HG03469 (cell line): ENCODE data around the gene IMMP2L.
A peak's percentile ranks its signal among the peaks of the same experiment; 100 is the strongest.
"Not testable (repeated sequence)": the region's sequence is repeated elsewhere in the genome, so short reads cannot be mapped to it uniquely, and the experiment has no call there.

ENCODE experiments used
- ATAC-seq: cut with Tn5 transposase; IDR thresholded peaks from one replicate; pipeline ENCODE4 v1.9.1; 2021; ENCODE audit warnings: mild to moderate bottlenecking, moderate library complexity, moderate number of reproducible peaks; ENCODE audit not compliant: unreplicated experiment

IMMP2L gene

DNA sequence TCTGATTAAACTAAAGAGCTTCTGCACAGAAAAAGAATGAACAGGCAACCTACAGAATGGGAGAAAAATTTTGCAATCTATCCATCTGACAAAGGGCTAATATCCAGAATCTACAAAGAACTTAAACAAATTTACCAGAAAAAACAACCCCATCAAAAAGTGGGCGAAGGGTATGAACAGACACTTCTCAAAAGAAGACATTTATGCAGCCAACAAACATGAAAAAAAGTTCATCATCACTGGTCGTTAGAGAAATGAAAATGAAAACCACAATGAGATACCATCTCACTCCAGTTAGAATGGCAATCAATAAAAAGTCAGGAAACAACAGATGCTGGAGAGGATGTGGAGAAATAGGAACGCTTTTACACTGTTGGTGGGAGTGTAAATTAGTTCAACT, 273.9 kb downstream of the IMMP2L start:
- ATAC-seq = not testable (repeated sequence)

GRCh38 chr7:111282626-111283025, 279.7 kb downstream of the IMMP2L start:
- no peak for ATAC-seq

DNA sequence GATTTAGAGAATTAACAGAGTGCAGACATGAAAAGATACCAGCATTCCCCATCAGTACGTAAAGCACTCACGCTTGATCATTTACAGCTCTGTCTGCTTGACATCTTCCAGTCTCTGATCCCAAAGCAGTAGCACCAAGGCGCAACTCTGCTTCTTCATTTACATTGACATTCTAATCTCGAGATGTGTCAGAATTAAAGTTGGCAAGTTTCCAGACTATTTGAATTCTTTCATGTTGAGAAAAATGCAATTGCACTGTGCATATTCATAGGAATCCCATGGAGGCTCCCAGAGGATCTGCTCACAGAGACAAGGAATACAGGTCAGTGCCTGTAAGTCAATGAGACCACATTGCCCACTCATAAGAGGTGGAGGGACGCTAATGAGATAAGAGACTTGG, 287.4 kb downstream of the IMMP2L start:
- no peak for ATAC-seq

GRCh38 chr7:111272092-111272491, 290.2 kb downstream of the IMMP2L start:
- no peak for ATAC-seq

DNA sequence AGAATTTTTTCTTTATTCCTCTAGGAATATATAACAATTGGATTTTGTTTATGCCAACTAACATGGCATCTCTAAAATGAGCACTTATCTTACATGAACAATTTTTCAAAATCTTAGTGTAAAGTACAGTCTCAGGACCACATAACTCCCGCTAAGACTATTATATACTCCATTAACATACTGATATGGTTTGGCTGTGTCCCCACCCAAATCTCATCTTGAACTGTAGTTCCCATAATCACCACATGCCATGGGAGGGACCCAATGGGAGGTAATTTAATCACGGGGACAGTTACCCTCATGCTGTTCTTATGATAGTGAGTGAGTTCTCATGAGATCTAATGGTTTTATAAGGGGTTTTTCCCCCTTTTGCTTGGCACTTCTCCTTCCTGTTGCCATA, 291.5 kb downstream of the IMMP2L start:
- not testable (repeated sequence) for ATAC-seq

GRCh38 chr7:111268941-111269340, 293.4 kb downstream of the IMMP2L start:
- ATAC-seq = no peak

DNA sequence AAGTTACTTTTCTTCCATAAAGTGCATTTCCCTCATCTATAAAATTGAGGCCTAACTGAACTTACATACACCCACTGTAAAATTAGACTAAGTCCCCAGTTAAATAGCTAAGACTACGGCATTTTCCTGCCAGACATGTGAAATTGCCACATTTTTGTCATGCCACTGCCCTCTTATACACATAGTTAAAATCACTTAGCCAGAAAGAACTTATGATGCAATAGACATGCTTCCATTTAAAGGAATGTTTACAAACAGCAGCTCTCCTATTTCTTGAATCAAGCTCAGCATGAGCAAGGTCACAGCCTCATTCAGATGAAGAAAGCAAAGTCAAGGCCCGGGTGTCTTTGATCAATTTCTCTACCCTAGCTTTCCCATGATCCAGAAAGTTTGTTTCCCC, 295.7 kb downstream of the IMMP2L start:
- ATAC-seq = no peak

- no peak for ATAC-seq
These were observed 296.9 kb downstream of the IMMP2L start for GRCh38 chr7:111265394-111265793.

- no peak for ATAC-seq
These were observed 297.3 kb downstream of the IMMP2L start for GRCh38 chr7:111264981-111265380.

GRCh38 chr7:111264111-111264868, 298.0 kb downstream of the IMMP2L start:
- ATAC-seq = no peak

DNA sequence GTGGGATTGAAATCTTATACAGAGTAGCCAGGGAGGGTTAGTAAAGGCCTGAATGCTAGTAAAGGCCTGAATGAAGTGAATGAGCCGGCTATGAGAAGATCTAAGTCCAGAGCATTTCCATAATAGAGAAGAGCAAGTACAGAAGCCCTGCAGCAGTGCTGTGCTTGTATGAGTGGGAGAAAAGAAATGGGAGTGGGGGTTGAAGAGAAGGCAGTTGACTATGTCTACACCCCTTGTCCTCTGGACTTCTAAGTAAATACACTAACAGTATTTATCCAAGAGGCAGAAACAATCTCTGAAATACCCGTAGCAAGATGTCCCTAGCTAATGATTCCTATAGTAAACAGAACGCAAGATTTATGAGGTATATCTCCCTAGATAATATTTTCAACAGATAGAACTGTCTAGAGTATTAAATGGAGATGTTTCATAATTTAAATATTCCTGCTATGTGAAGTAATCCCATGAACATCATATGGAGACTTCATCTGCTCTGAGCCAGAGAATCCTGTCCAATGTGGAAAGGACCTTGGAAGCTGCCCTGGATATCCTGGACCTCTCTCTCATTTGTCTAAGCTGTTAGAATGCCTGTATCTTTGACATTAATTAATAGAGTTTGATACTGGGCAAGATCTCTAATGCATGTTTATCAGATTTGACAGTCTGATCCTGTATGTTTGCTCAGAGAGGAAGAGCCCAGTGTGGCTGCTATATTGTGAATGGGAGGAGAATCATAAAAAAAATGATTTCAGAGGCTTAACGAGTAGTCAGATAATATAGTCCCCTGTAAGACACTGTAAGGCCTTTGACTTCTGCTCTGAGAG, 299.8 kb downstream of the IMMP2L start:
- ATAC-seq = no peak

DNA sequence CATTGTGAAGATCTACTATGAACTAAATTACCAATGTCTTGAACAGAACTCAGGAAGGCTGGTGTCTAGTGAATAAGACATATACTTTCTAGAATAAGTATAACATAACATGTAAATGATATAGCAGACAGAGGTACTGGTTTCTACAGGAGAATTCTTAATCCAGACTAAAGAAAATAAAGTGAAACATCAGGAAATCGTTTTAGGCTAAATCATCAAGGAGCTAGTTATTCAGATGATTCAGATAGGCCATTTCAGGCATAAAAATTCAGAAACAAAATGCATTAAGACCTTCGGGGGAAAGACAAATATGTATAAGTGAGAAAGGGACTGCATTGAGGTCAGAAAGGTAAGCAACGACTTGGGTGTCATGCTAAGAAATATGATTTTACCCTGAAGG, 300.8 kb downstream of the IMMP2L start:
- ATAC-seq = no peak

- no peak for ATAC-seq
These were observed 302.3 kb downstream of the IMMP2L start for GRCh38 chr7:111259991-111260390.

DNA sequence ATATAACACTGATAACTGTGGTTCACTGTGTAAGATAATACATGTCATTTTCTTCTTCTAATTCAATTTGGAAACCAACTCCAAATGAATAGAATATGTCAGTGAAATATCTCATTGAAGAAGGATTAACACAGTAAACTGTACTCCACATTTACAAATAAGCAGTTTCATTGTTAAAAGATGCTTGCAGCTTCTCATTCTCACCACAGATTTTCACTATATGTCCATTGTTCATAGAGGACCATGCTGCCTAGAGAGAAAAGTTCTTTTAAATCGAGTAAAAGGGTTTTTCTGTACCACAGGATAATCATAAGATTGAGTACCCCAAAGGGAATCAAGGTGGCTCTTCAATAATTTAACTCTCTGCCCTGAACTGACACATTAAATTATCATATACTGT, 305.9 kb downstream of the IMMP2L start:
- ATAC-seq = no peak

- ATAC-seq = no peak
These were observed 306.7 kb downstream of the IMMP2L start for GRCh38 chr7:111255576-111255975.

GRCh38 chr7:111251365-111251764, 310.9 kb downstream of the IMMP2L start:
- ATAC-seq = not testable (repeated sequence)

DNA sequence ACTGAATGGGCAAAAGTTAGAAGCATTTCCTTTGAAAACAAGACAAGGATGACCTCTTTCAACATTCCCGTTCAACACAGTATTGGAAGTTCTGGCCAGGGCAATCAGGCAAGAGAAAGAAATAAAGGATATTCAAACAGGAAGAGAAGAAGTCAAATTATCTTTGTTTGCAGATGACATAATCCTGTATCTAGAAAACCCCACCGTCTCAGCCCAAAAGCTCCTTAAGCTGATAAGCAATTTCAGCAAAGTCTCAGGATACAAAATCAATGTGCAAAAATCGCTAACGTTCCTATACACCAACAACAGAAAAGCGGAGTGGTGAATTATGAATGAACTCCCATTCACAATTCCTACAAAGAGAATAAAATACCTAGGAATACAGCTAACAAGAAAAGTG, 312.5 kb downstream of the IMMP2L start:
- ATAC-seq = not testable (repeated sequence)

DNA sequence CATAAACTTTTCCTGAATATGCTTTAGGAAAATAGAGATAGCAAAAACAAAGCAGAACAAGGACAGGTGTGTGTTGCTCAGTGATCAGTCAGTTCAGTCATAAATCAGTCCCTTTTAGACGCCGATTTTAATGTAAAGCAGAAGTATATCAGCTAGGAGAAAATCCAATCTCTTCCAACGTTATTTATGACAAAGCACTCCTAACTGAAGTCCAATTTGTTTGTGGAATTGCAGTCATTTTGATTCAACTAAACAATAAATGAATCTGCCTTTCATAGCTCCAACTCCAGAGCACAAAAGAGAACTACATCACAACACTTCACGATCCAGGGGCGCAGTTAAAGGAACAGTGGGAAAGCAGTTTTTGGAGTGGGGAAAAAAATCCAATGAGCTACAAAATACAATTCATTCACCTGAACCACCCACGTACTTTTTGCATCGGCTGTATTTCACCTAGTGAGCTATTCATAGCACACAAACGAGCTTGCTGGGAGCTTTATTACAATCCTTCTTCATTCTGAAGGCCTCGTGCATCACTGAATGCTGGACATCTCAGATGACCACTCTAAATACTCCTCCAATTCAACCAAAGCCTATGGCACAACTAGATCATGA, 320.0 kb downstream of the IMMP2L start:
- ATAC-seq = no peak

GRCh38 chr7:111240371-111240770, 321.9 kb downstream of the IMMP2L start:
- ATAC-seq = peak; percentile 47

GRCh38 chr7:111239437-111239836, 322.9 kb downstream of the IMMP2L start:
- no peak for ATAC-seq

- no peak for ATAC-seq
These were observed 323.4 kb downstream of the IMMP2L start for GRCh38 chr7:111238886-111239285.

GRCh38 chr7:111235709-111236108, 326.6 kb downstream of the IMMP2L start:
- no peak for ATAC-seq
